COLO668 (cell line): ENCODE results near the gene ZNF804B.

Source experiments
- DNase-seq: peaks from one replicate; lab custom pipeline; 2025; ENCODE audit not compliant: unreplicated experiment; lab: John Stamatoyannopoulos, UW

Gene ZNF804B

GRCh38 chr7:88835147-88835728 is 75.7 kb downstream of the ZNF804B start:
- no peak for DNase-seq

- no peak for DNase-seq
Measured at GRCh38 chr7:88842201-88842600, 82.7 kb downstream of the ZNF804B start.

GRCh38 chr7:88845091-88845490 is 85.6 kb downstream of the ZNF804B start:
- no peak for DNase-seq

GRCh38 chr7:88851220-88851619 is 91.7 kb downstream of the ZNF804B start:
- no peak for DNase-seq

- DNase-seq = no peak
Measured at GRCh38 chr7:88859288-88859687, 99.8 kb downstream of the ZNF804B start.

- no peak for DNase-seq
Measured at GRCh38 chr7:88866265-88866863, 106.9 kb downstream of the ZNF804B start.

- no peak for DNase-seq
Measured at GRCh38 chr7:88867158-88867557, 107.7 kb downstream of the ZNF804B start.

- no peak for DNase-seq
Measured at GRCh38 chr7:88868456-88868855, 109.0 kb downstream of the ZNF804B start.

- no peak for DNase-seq
Measured at GRCh38 chr7:88881136-88881535, 121.6 kb downstream of the ZNF804B start.

- DNase-seq = no peak
Measured at GRCh38 chr7:88885131-88885530, 125.6 kb downstream of the ZNF804B start.

- DNase-seq = no peak
Measured at GRCh38 chr7:88888684-88889083, 129.2 kb downstream of the ZNF804B start.

GRCh38 chr7:88910516-88910915 is 151.0 kb downstream of the ZNF804B start:
- no peak for DNase-seq

GRCh38 chr7:88912852-88913251 is 153.4 kb downstream of the ZNF804B start:
- DNase-seq = no peak

- DNase-seq = no peak
Measured at GRCh38 chr7:88915615-88916014, 156.1 kb downstream of the ZNF804B start.

GRCh38 chr7:88919478-88920131 is 160.1 kb downstream of the ZNF804B start:
- no peak for DNase-seq

- no peak for DNase-seq
Measured at GRCh38 chr7:88922944-88923343, 163.4 kb downstream of the ZNF804B start.

- DNase-seq = no peak
Measured at GRCh38 chr7:88928276-88928675, 168.8 kb downstream of the ZNF804B start.

- DNase-seq = no peak
Measured at GRCh38 chr7:88929719-88930118, 170.2 kb downstream of the ZNF804B start.

GRCh38 chr7:88933285-88933684 is 173.8 kb downstream of the ZNF804B start:
- DNase-seq = no peak

- DNase-seq = no peak
Measured at GRCh38 chr7:88942815-88943501, 183.5 kb downstream of the ZNF804B start.

- no peak for DNase-seq
Measured at GRCh38 chr7:88951826-88952225, 192.3 kb downstream of the ZNF804B start.

- DNase-seq = no peak
Measured at GRCh38 chr7:88964418-88964817, 204.9 kb downstream of the ZNF804B start.
